PC-3 (cell line): ENCODE data around the gene GMPR. TPM values are rescaled to one million over a fixed set of nuclear protein-coding genes. Genes with fewer than 3 reads are reported as not detected.

Experiments used
- ATAC-seq: fragments of 200-7000 bp; cut with Tn5 transposase; 2 replicates; pipeline ENCODE4 v1.9.1; 2020; ENCODE audit warnings: mild to moderate bottlenecking, moderate library complexity
- BruUV-seq: library from RNA; stranded (reverse); fragments of 400-500 nt; replicated peaks from 2 replicates; lab custom pipeline; 2021; lab: Mats Ljungman, UMichigan
- CTCF ChIA-PET: fragments of 300-600 bp; sonication (Branson Sonifier 250); formaldehyde crosslinking; loops from one replicate; lab custom pipeline; 2022; ENCODE audit warnings: antibody characterized with exemption; lab: Charles Lee
- POLR2A ChIA-PET: fragments of 300-600 bp; sonication (Branson Sonifier 250); formaldehyde crosslinking; loops from one replicate; lab custom pipeline; 2022; ENCODE audit warnings: antibody characterized with exemption; ENCODE audit not compliant: unreplicated experiment; lab: Charles Lee
- DNase-seq: peaks from one replicate; pipeline ENCODE4 v3.0.0-alpha.2; 2015
- H2AFZ ChIP-seq: fragments of 300-600 bp; sonication (generic); 2 replicates; pipeline ENCODE4 v1.6.0; 2016; ENCODE audit warnings: antibody characterized with exemption, low read length
- H3F3A ChIP-seq: fragments of 300-600 bp; sonication (generic); one replicate; pipeline ENCODE4 v1.6.0; 2017; ENCODE audit warnings: antibody characterized with exemption, low read length, control low read depth, mild to moderate bottlenecking; ENCODE audit not compliant: unreplicated experiment
- H3K27ac ChIP-seq: fragments of 300-600 bp; sonication (generic); 2 replicates; pipeline ENCODE4 v1.5.1; 2016; ENCODE audit warnings: mild to moderate bottlenecking, low read length
- H3K27me3 ChIP-seq: fragments of 300-600 bp; sonication (generic); 2 replicates; pipeline ENCODE4 v1.6.1; 2016; ENCODE audit warnings: low read length, mixed read lengths
- H3K36me3 ChIP-seq: fragments of 300-600 bp; sonication (generic); 2 replicates; pipeline ENCODE4 v1.6.1; 2016; ENCODE audit warnings: low read depth, mixed run types, low read length, mixed read lengths
- H3K4me1 ChIP-seq: fragments of 300-600 bp; sonication (generic); 2 replicates; pipeline ENCODE4 v1.5.1; 2016; ENCODE audit warnings: low read length; ENCODE audit not compliant: insufficient read depth
- H3K4me2 ChIP-seq: fragments of 300-600 bp; sonication (generic); 2 replicates; pipeline ENCODE4 v1.6.0; 2016; ENCODE audit warnings: low read length
- H3K4me3 ChIP-seq: fragments of 300-600 bp; sonication (generic); 2 replicates; pipeline ENCODE4 v1.5.1; 2016; ENCODE audit warnings: mild to moderate bottlenecking, low read length, mixed read lengths
- H3K79me2 ChIP-seq: fragments of 300-600 bp; sonication (generic); 2 replicates; pipeline ENCODE4 v1.6.1; 2017; ENCODE audit warnings: low read length, mixed read lengths
- H3K9ac ChIP-seq: fragments of 300-600 bp; sonication (generic); 2 replicates; pipeline ENCODE4 v1.6.0; 2016; ENCODE audit warnings: mild to moderate bottlenecking, low read length
- H3K9me2 ChIP-seq: fragments of 300-600 bp; sonication (generic); replicated peaks from 2 replicates; pipeline ENCODE4 v1.6.1; 2016; ENCODE audit warnings: mixed run types, low read length, mixed read lengths
- H3K9me3 ChIP-seq: fragments of 300-600 bp; sonication (generic); 2 replicates; pipeline ENCODE4 v1.6.1; 2016; ENCODE audit warnings: low read length, mixed read lengths
- H4K20me1 ChIP-seq: fragments of 300-600 bp; sonication (generic); 2 replicates; pipeline ENCODE4 v1.6.1; 2016; ENCODE audit warnings: low read length, mixed read lengths
- CTCF ChIP-seq: fragments of 300-600 bp; sonication (generic); conservative IDR thresholded peaks from 2 replicates; pipeline ENCODE4 v1.5.1; 2017; ENCODE audit warnings: antibody characterized with exemption, low read depth, mild to moderate bottlenecking, low read length
- EZH2 ChIP-seq: fragments of 300-600 bp; sonication (generic); IDR thresholded peaks from one replicate; pipeline ENCODE4 v1.6.1; 2017; ENCODE audit warnings: antibody characterized with exemption, mild to moderate bottlenecking, low read length; ENCODE audit not compliant: unreplicated experiment
- EZH2phosphoT487 ChIP-seq: fragments of 300-600 bp; sonication (generic); IDR thresholded peaks from 2 replicates; pipeline ENCODE4 v1.6.1; 2018; ENCODE audit warnings: mild to moderate bottlenecking, antibody characterized with exemption, low read length, borderline replicate concordance
- intact Hi-C: fragments of 100-400 bp; cut with micrococcal nuclease; formaldehyde crosslinking; loops from 2 replicates; pipeline ENCODE4 v1.9.0; 2023
- total RNA-seq: library from RNA; depleted of rRNA; stranded (reverse); fragments of >200 nt; gene quantifications from 2 replicates; pipeline ENCODE4 v1.2.3, GENCODE V29; 2014

Gene GMPR
- total RNA-seq, 1 experiment from 2014 or later: 5.8 TPM

GRCh38 chr6:16228709-16229665, 9.4 kb upstream of the GMPR start:
- TF ChIP-seq EZH2: no peak
- no peak for TF ChIP-seq EZH2phosphoT487
- peak; percentile 39; the same call in 1 of the 2 replicates for TF ChIP-seq CTCF
- no peaks in the 10 kb centered on the region for H3K36me3 ChIP-seq
- H3K27ac ChIP-seq: no peak overlapping the region
- ATAC-seq (peak; percentile 87), DNase-seq (peak; percentile 35)
- intact Hi-C loops: loop anchor here (1.0 to 10.0 kb wide), 2 partner anchors 46 to 102 kb away; no protein-coding TSS in a partner anchor
- ChIA-PET CTCF (interaction anchor here (0.8 to 1.2 kb wide), 2 partner anchors 44 to 49 kb away, joined by 3 to 4 read pairs; no protein-coding TSS in a partner anchor), POLR2A (interaction anchor here (0.5 to 0.6 kb wide), 2 partner anchors 25 to 747 kb away, joined by 3 to 5 read pairs; no protein-coding TSS in a partner anchor)
- H3K4me3 ChIP-seq: peak overlapping the region; percentile 60
- no TSS peak for BruUV-seq
- no peaks in the 10 kb centered on the region for H4K20me1 ChIP-seq
- H3K9me2 ChIP-seq: no peaks in the 10 kb centered on the region
- H2AFZ ChIP-seq: peak overlapping the region; percentile 46
- H3K79me2 ChIP-seq: no peaks in the 10 kb centered on the region
- H3K4me2 ChIP-seq: peak overlapping the region; percentile 76
- H3K9ac ChIP-seq: no peak overlapping the region
- H3K9me3 ChIP-seq: no peaks in the 10 kb centered on the region
- peaks cover 5% of the 10 kb centered on the region; the same call in 1 of the 2 replicates for H3K4me1 ChIP-seq
- no peaks in the 10 kb centered on the region for H3F3A ChIP-seq
- H3K27me3 ChIP-seq: no peaks in the 10 kb centered on the region

GRCh38 chr6:16229700-16230099, 8.7 kb upstream of the GMPR start:
- DNase-seq (no peak), ATAC-seq (peak; percentile 37)
- no peaks in the 10 kb centered on the region for H4K20me1 ChIP-seq
- H3K9me2 ChIP-seq: no peaks in the 10 kb centered on the region
- H3K4me3 ChIP-seq: peak overlapping the region; percentile 60; the same call in 1 of the 2 replicates
- H3K27ac ChIP-seq: no peak overlapping the region
- H3K27me3 ChIP-seq: no peaks in the 10 kb centered on the region
- H3K4me1 ChIP-seq: peaks cover 5% of the 10 kb centered on the region; the same call in 1 of the 2 replicates
- CTCF ChIA-PET: interaction anchor here (0.8 to 1.2 kb wide), 2 partner anchors 43 to 48 kb away, joined by 3 to 4 read pairs; no protein-coding TSS in a partner anchor
- H3K36me3 ChIP-seq: no peaks in the 10 kb centered on the region
- H3K9me3 ChIP-seq: no peaks in the 10 kb centered on the region
- TF ChIP-seq EZH2phosphoT487: no peak
- no TSS peak for BruUV-seq
- no peak overlapping the region for H3K9ac ChIP-seq
- POLR2A ChIA-PET: interaction anchor here (0.5 to 0.6 kb wide), 2 partner anchors 24 to 746 kb away, joined by 3 to 5 read pairs; no protein-coding TSS in a partner anchor
- intact Hi-C loops: loop anchor here (1.0 to 10.0 kb wide), 2 partner anchors 45 to 102 kb away; no protein-coding TSS in a partner anchor
- 0 out of 2 replicates have a peak overlapping the region, but pooled peaks have one; percentile 46 for H2AFZ ChIP-seq
- H3K4me2 ChIP-seq: peak overlapping the region; percentile 76
- H3K79me2 ChIP-seq: no peaks in the 10 kb centered on the region
- no peaks in the 10 kb centered on the region for H3F3A ChIP-seq

- H3K4me2 ChIP-seq: no peak overlapping the region
- H3K9me3 ChIP-seq: no peaks in the 10 kb centered on the region
- TF ChIP-seq EZH2 (no peak), CTCF (no peak), EZH2phosphoT487 (no peak)
- H3K4me1 ChIP-seq: peaks cover 5% of the 10 kb centered on the region; the same call in 1 of the 2 replicates
- H3K27ac ChIP-seq: no peak overlapping the region
- no peaks in the 10 kb centered on the region for H3K9me2 ChIP-seq
- H3K4me3 ChIP-seq: no peak overlapping the region
- ATAC-seq (no peak), DNase-seq (no peak)
- no TSS peak for BruUV-seq
- no peak overlapping the region for H2AFZ ChIP-seq
- intact Hi-C loops: no loop called here
- no peaks in the 10 kb centered on the region for H3K79me2 ChIP-seq
- no peak overlapping the region for H3K9ac ChIP-seq
- H4K20me1 ChIP-seq: no peaks in the 10 kb centered on the region
- H3K27me3 ChIP-seq: no peaks in the 10 kb centered on the region
- H3F3A ChIP-seq: no peaks in the 10 kb centered on the region
- no peaks in the 10 kb centered on the region for H3K36me3 ChIP-seq
- ChIA-PET CTCF (no interaction called here), POLR2A (no interaction called here)
Measured at GRCh38 chr6:16230953-16231352, 7.4 kb upstream of the GMPR start.
